H1 (cell line): ENCODE results near the gene PARD3. TPM values are rescaled to one million over a fixed set of nuclear protein-coding genes. Genes with fewer than 3 reads are reported as not detected.

Source experiments
- CTCF ChIA-PET: fragments of 300-600 bp; sonication (Branson Sonifier 250); formaldehyde crosslinking; loops from one replicate; lab custom pipeline; 2021; ENCODE audit not compliant: partially characterized antibody; lab: Charles Lee
- POLR2A ChIA-PET: fragments of 300-600 bp; sonication (Branson Sonifier 250); formaldehyde crosslinking; loops from one replicate; lab custom pipeline; 2021; ENCODE audit warnings: inconsistent platforms; ENCODE audit not compliant: partially characterized antibody; lab: Charles Lee
- DNase-seq, 2 experiments: peaks; one replicate each; pipeline versions ENCODE4 v3.0.0 to v3.0.0-alpha.2; 2010 to 2022; ENCODE audit warnings: low spot score in 2 of 2, low read depth in 1 of 2, mixed read lengths in 1 of 2
- FAIRE-seq: peaks from 2 replicates; lab custom pipeline; 2011; peaks lifted over from hg19 to GRCh38; lab: Jason Lieb, UNC
- H2AFZ ChIP-seq: 2 replicates; pipeline ENCODE4 v1.8.1; 2012; ENCODE audit warnings: low read length, inconsistent platforms
- H2AK5ac ChIP-seq: 2 replicates; pipeline ENCODE4 v1.6.1; 2013; ENCODE audit warnings: low read depth, low read length
- H2BK120ac ChIP-seq: replicated peaks from 2 replicates; pipeline ENCODE3; 2013; ENCODE audit warnings: low read depth, low read length, inconsistent platforms
- H2BK12ac ChIP-seq: 2 replicates; pipeline ENCODE4 v1.6.1; 2013; ENCODE audit warnings: low read depth, low read length
- H2BK15ac ChIP-seq: 2 replicates; pipeline ENCODE4 v1.6.1; 2013; ENCODE audit warnings: low read length
- H2BK20ac ChIP-seq: 2 replicates; pipeline ENCODE4 v1.6.1; 2013; ENCODE audit warnings: low read length
- H2BK5ac ChIP-seq: 2 replicates; pipeline ENCODE4 v1.6.1; 2013; ENCODE audit warnings: low read depth, low read length
- H3K14ac ChIP-seq: 2 replicates; pipeline ENCODE4 v1.6.1; 2013; ENCODE audit warnings: inconsistent platforms; ENCODE audit not compliant: insufficient read length
- H3K18ac ChIP-seq: 2 replicates; pipeline ENCODE4 v1.6.1; 2013; ENCODE audit warnings: low read length; ENCODE audit errors: extremely low read depth
- H3K23ac ChIP-seq: 2 replicates; pipeline ENCODE4 v1.6.1; 2013; ENCODE audit warnings: inconsistent platforms; ENCODE audit not compliant: insufficient read length
- H3K23me2 ChIP-seq: 2 replicates; pipeline ENCODE4 v1.6.1; 2013; ENCODE audit warnings: low read depth, low read length
- H3K27ac ChIP-seq: 2 replicates; pipeline ENCODE4 v1.6.1; 2011; ENCODE audit warnings: low read depth, low read length, inconsistent platforms
- H3K27me3 ChIP-seq, 4 experiments: replicated peaks in 1 of 4; 1 replicate in 1 of 4; 2 replicates in 3 of 4; pipeline versions ENCODE4 v1.6.1 to v1.8.1; 2011 to 2013; ENCODE audit warnings: low read length in 3 of 4, mild to moderate bottlenecking in 3 of 4, inconsistent platforms in 2 of 4, mixed read lengths in 2 of 4, moderate library complexity in 1 of 4; ENCODE audit not compliant: control insufficient read depth in 3 of 4, insufficient read depth in 3 of 4; ENCODE audit errors: extremely low read depth in 1 of 4
- H3K36me3 ChIP-seq, 4 experiments: 2 replicates each; pipeline versions ENCODE4 v1.6.1 to v1.8.1; 2011 to 2013; ENCODE audit warnings: mild to moderate bottlenecking in 4 of 4, low read length in 3 of 4, moderate library complexity in 2 of 4, control low read depth in 1 of 4, inconsistent platforms in 1 of 4; ENCODE audit not compliant: insufficient read depth in 4 of 4, control insufficient read depth in 2 of 4
- H3K4ac ChIP-seq: replicated peaks from 2 replicates; pipeline ENCODE3; 2013; ENCODE audit warnings: low read length, low read depth, mixed read lengths, inconsistent platforms; ENCODE audit not compliant: insufficient read length
- H3K4me1 ChIP-seq, 4 experiments: replicated peaks in 1 of 4; 1 replicate in 1 of 4; 2 replicates in 3 of 4; pipeline versions ENCODE4 v1.6.1 to v1.8.1; 2011 to 2013; ENCODE audit warnings: low read length in 3 of 4, inconsistent platforms in 2 of 4, mixed read lengths in 1 of 4; ENCODE audit not compliant: insufficient read depth in 4 of 4, control insufficient read depth in 3 of 4
- H3K4me2 ChIP-seq, 2 experiments: 2 replicates each; pipeline versions ENCODE4 v1.6.1 to v1.8.1; 2011 to 2013; ENCODE audit warnings: low read depth in 2 of 2, low read length in 2 of 2, control low read depth in 1 of 2, inconsistent platforms in 1 of 2, mild to moderate bottlenecking in 1 of 2; ENCODE audit not compliant: insufficient read depth in 1 of 2
- H3K4me3 ChIP-seq, 4 experiments: fragments of 200-600, 300-600 bp in 1 of 4; sonication (generic), shearing (Covaris generic), sonication (Bioruptor Twin) in 1 of 4; 2 replicates each; pipeline versions ENCODE4 v1.5.1 to v1.8.1; 2011 to 2016; ENCODE audit warnings: low read length in 4 of 4, low read depth in 3 of 4, control low read depth in 2 of 4, inconsistent platforms in 2 of 4, mild to moderate bottlenecking in 2 of 4, mixed read lengths in 1 of 4, moderate library complexity in 1 of 4; ENCODE audit not compliant: insufficient read depth in 2 of 4; ENCODE audit errors: extremely low read depth in 1 of 4
- H3K56ac ChIP-seq: replicated peaks from 2 replicates; pipeline ENCODE3; 2013; ENCODE audit warnings: low read depth, mild to moderate bottlenecking, mixed read lengths, low read length, inconsistent platforms; ENCODE audit not compliant: insufficient read length
- H3K79me1 ChIP-seq: 2 replicates; pipeline ENCODE4 v1.6.1; 2013; ENCODE audit warnings: low read depth, low read length, control low read depth
- H3K79me2 ChIP-seq, 2 experiments: 2 replicates each; pipeline versions ENCODE4 v1.6.1 to v1.8.1; 2012 to 2013; ENCODE audit warnings: low read length in 2 of 2, mild to moderate bottlenecking in 2 of 2, inconsistent platforms in 1 of 2; ENCODE audit not compliant: insufficient read depth in 2 of 2, control insufficient read depth in 1 of 2
- H3K9ac ChIP-seq, 4 experiments: replicated peaks in 1 of 4; 1 replicate in 1 of 4; 2 replicates in 3 of 4; pipeline versions ENCODE4 v1.6.1 to v1.8.1; 2011 to 2013; ENCODE audit warnings: low read depth in 3 of 4, low read length in 3 of 4, control low read depth in 2 of 4, mild to moderate bottlenecking in 2 of 4, moderate library complexity in 2 of 4, inconsistent platforms in 1 of 4; ENCODE audit errors: extremely low read depth in 1 of 4
- H3K9me3 ChIP-seq, 2 experiments: 2 replicates each; pipeline versions ENCODE4 v1.6.1 to v1.8.1; 2012 to 2013; ENCODE audit warnings: mild to moderate bottlenecking in 2 of 2, moderate library complexity in 2 of 2, control low read depth in 1 of 2, inconsistent platforms in 1 of 2, low read depth in 1 of 2, low read length in 1 of 2, mixed read lengths in 1 of 2; ENCODE audit not compliant: insufficient read depth in 2 of 2
- H4K20me1 ChIP-seq, 2 experiments: replicated peaks in 1 of 2; 2 replicates each; pipeline versions ENCODE3 to v1.8.1; 2011 to 2013; ENCODE audit warnings: inconsistent platforms in 2 of 2, low read length in 2 of 2, mild to moderate bottlenecking in 1 of 2; ENCODE audit not compliant: insufficient read depth in 2 of 2, control insufficient read depth in 1 of 2
- H4K5ac ChIP-seq: 2 replicates; pipeline ENCODE4 v1.6.1; 2013; ENCODE audit warnings: low read length, low read depth, mixed read lengths, inconsistent platforms; ENCODE audit not compliant: insufficient read length
- H4K8ac ChIP-seq: 2 replicates; pipeline ENCODE4 v1.8.0; 2013; ENCODE audit warnings: mild to moderate bottlenecking, moderate library complexity, low read length, inconsistent platforms; ENCODE audit not compliant: insufficient read depth; ENCODE audit errors: extremely low read depth
- H4K91ac ChIP-seq: replicated peaks from 2 replicates; pipeline ENCODE3; 2013; ENCODE audit warnings: low read length, mixed read lengths, inconsistent platforms; ENCODE audit not compliant: insufficient read length
- CBX5 ChIP-seq: fragments of 300-800, 300-1000 bp; sonication (generic); IDR thresholded peaks from 2 replicates; pipeline ENCODE4 v1.7.1; 2016; ENCODE audit warnings: antibody characterized with exemption, low read length, low read depth
- CBX8 ChIP-seq: fragments of 300-800, 300-1000 bp; sonication (generic); IDR thresholded peaks from 2 replicates; pipeline ENCODE4 v1.7.1; 2016; ENCODE audit warnings: low read depth, low read length, borderline replicate concordance
- EGR1 ChIP-seq: IDR thresholded peaks from 2 replicates; pipeline ENCODE4 v1.6.1; 2011; ENCODE audit warnings: low read depth, low read length, borderline replicate concordance
- HDAC6 ChIP-seq: IDR thresholded peaks from one replicate; pipeline ENCODE4 v1.7.1; 2012; ENCODE audit warnings: low read depth, mild to moderate bottlenecking, inconsistent platforms, low read length, moderate library complexity
- NANOG ChIP-seq: IDR thresholded peaks from 2 replicates; pipeline ENCODE4 v1.6.1; 2011; ENCODE audit warnings: low read length, low read depth, mild to moderate bottlenecking, inconsistent platforms; ENCODE audit not compliant: insufficient read depth, poor library complexity, severe bottlenecking
- PHF8 ChIP-seq: fragments of 200-600 bp; sonication (generic); conservative IDR thresholded peaks from 2 replicates; pipeline ENCODE4 v1.7.1; 2012; ENCODE audit warnings: low read depth, mild to moderate bottlenecking, inconsistent platforms, low read length, moderate library complexity
- RNF2 ChIP-seq: fragments of 200-900, 300-1000 bp; sonication (generic); IDR thresholded peaks from 2 replicates; pipeline ENCODE4 v1.7.1; 2016; ENCODE audit warnings: borderline replicate concordance, low read depth, mild to moderate bottlenecking, antibody characterized with exemption, low read length; ENCODE audit not compliant: poor library complexity, severe bottlenecking; ENCODE audit errors: missing control alignments
- SAP30 ChIP-seq: fragments of 300-600 bp; sonication (generic); IDR thresholded peaks from 2 replicates; pipeline ENCODE4 v1.7.1; 2012; ENCODE audit warnings: low read length, moderate library complexity, mild to moderate bottlenecking, inconsistent platforms; ENCODE audit not compliant: insufficient read depth, insufficient replicate concordance
- SP1 ChIP-seq: IDR thresholded peaks from 2 replicates; pipeline ENCODE4 v1.6.1; 2011; ENCODE audit warnings: low read depth, low read length
- SP2 ChIP-seq: IDR thresholded peaks from 2 replicates; pipeline ENCODE4 v1.6.1; 2012; ENCODE audit warnings: mild to moderate bottlenecking, low read length, inconsistent platforms
- SP4 ChIP-seq: IDR thresholded peaks from 2 replicates; pipeline ENCODE4 v1.6.1; 2012; ENCODE audit warnings: low read length, inconsistent platforms
- ZNF274 ChIP-seq: IDR thresholded peaks from 2 replicates; pipeline ENCODE4 v1.7.0; 2012; ENCODE audit warnings: low read length, borderline replicate concordance; ENCODE audit errors: extremely low read depth
- WGBS, 2 experiments: shearing (Covaris generic) in 1 of 2; methylation state at CpG; one replicate each; pipeline versions ENCODE4 v1.1.6 to v1.1.7; 2013 to 2015; ENCODE audit warnings: low lambda C conversion rate in 2 of 2, mixed read lengths in 2 of 2, inconsistent platforms in 1 of 2, low coverage in 1 of 2, missing lambda C conversion rate in 1 of 2; ENCODE audit not compliant: insufficient replicate concordance in 2 of 2, insufficient coverage in 1 of 2, insufficient read length in 1 of 2; ENCODE audit errors: extremely low coverage in 1 of 2, missing lambda C conversion rate in 1 of 2; 5-methylcytosine and 5-hydroxymethylcytosine counted together
- polyA plus RNA-seq, 7 experiments: library from polyadenylated mRNA; depleted of rRNA in 3 of 7; stranded (reverse) in 5 of 7; unstranded in 2 of 7; fragments of >200 nt in 5 of 7; fragments of 200-250 nt in 2 of 7; gene quantifications; 1 replicate in 5 of 7; 2 replicates in 1 of 7; 4 replicates in 1 of 7; pipeline versions ENCODE4 v1.2.1 to v1.2.3, GENCODE V29; 2011 to 2013; ENCODE audit warnings: missing spikeins in 2 of 7, mixed read lengths in 2 of 7
- total RNA-seq: library from RNA; stranded (reverse); fragmentation: NEBNext Ultra II Directional; extraction: Animal tissue kit (Norgen Biotek cat#: 25700); gene quantifications from 2 replicates; pipeline ENCODE4 v1.2.1, GENCODE V29; 2021
- TF ChIP-seq, protein P1 (sequence below): IDR thresholded peaks from 2 replicates; pipeline ENCODE4 v1.6.1; 2011; ENCODE audit warnings: low read length, improper control_type of control experiment

PARD3 gene
- total and polyA plus RNA-seq, 2 of the 8 experiments (the other 6 are each of a cell fraction or from before 2014, with no cell fraction given), result 19.7 to 49.1 TPM

DNA sequence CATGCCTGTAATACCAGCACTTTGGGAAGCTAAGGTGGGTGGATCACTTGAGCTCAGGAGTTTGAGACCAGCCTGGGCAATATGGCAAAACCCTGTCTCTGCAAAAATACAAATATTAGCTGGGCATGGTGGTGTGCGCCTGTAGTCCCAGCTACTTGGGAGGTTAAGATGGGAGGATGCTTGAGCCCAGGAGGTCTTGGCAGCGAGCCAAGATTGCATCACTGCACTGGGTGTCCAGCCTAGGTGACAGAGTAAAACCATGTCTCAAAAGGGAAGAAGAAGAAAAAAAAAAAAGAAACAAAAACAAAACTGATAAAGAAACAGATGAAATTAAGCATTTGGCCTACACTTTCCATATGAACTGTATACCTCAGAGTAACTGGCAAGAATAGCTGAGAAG is 319.2 kb downstream of the PARD3 start:
- no peak overlapping the region for H4K91ac ChIP-seq
- H3K18ac ChIP-seq, result no peak overlapping the region
- H3K36me3 ChIP-seq, result no peaks in the 10 kb centered on the region
- H2BK5ac ChIP-seq, result no peak overlapping the region
- no peak overlapping the region for H3K4me3 ChIP-seq
- ChIA-PET CTCF (no interaction called here), POLR2A (no interaction called here)
- no peak overlapping the region for H4K8ac ChIP-seq
- WGBS, 2 experiments, result 95% methylated on average over 2 of the region's 2 CpGs; no CpG with 5 or more reads in 1 of the 2 experiments
- H2BK20ac ChIP-seq, result no peak overlapping the region
- H3K14ac ChIP-seq, result no peak overlapping the region
- H3K79me1 ChIP-seq, result no peaks in the 10 kb centered on the region
- no peak overlapping the region for H3K27ac ChIP-seq
- H3K27me3 ChIP-seq, result no peaks in the 10 kb centered on the region
- H4K20me1 ChIP-seq, result peaks cover 0 to 3% of the 10 kb centered on the region in 2 experiments
- H3K4me2 ChIP-seq, result no peak overlapping the region
- peaks cover 0 to under 1% (median 0%) of the 10 kb centered on the region in 4 experiments; a peak in 1 of 7 replicates for H3K4me1 ChIP-seq
- no peak overlapping the region for H3K4ac ChIP-seq
- no peak overlapping the region for H4K5ac ChIP-seq
- no peak overlapping the region for H3K56ac ChIP-seq
- H2BK120ac ChIP-seq, result no peak overlapping the region
- no peak overlapping the region for H2AK5ac ChIP-seq
- DNase-seq, result no peak
- H3K79me2 ChIP-seq, result 0 out of 4 replicates have a peak, but pooled peaks cover 0 to 2% of the 10 kb centered on the region in 2 experiments
- H3K9me3 ChIP-seq, result no peaks in the 10 kb centered on the region
- no peak overlapping the region for H2AFZ ChIP-seq
- no peak overlapping the region for H2BK12ac ChIP-seq
- no peak overlapping the region for H3K9ac ChIP-seq
- no peak overlapping the region for H3K23ac ChIP-seq
- no peak for FAIRE-seq
- no peaks in the 10 kb centered on the region for H3K23me2 ChIP-seq
- no peak overlapping the region for H2BK15ac ChIP-seq
- TF ChIP-seq SAP30 (no peak), CBX5 (no peak), NANOG (no peak), PHF8 (no peak), HDAC6 (no peak), SP4 (no peak), RNF2 (no peak), EGR1 (no peak), ZNF274 (no peak), SP2 (no peak), SP1 (no peak), CBX8 (no peak)
- TF ChIP-seq, protein P1, sequence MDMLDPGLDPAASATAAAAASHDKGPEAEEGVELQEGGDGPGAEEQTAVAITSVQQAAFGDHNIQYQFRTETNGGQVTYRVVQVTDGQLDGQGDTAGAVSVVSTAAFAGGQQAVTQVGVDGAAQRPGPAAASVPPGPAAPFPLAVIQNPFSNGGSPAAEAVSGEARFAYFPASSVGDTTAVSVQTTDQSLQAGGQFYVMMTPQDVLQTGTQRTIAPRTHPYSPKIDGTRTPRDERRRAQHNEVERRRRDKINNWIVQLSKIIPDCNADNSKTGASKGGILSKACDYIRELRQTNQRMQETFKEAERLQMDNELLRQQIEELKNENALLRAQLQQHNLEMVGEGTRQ, result no peak
